Stimulated activated effector memory CD8-positive, alpha-beta T cell treated with anti-CD3 and anti-CD28 coated beads, Interleukin-12 subunit alpha, Interleukin-12 subunit beta, amount 100 ng/mL, for 72 hours (primary cell): Measurements from ENCODE around the gene RUFY3.
A peak's percentile ranks its signal among the peaks of the same experiment; 100 is the strongest.
"Not testable (repeated sequence)": the region's sequence is repeated elsewhere in the genome, so short reads cannot be mapped to it uniquely, and the experiment has no call there.

Experiments used
- ATAC-seq: fragments of 150-1000 bp; cut with Tn5 transposase; 2 replicates; pipeline ENCODE4 v1.10.0; 2021
- DNase-seq, 2 donors: peaks; one replicate each; pipeline ENCODE4 v3.0.0; 2021 to 2022; ENCODE audit warnings: low spot score in 2 of 2
- H3K27ac Mint-ChIP-seq: one replicate; pipeline ENCODE4 v1.8.0; 2022; ENCODE audit warnings: mild to moderate bottlenecking, mixed read lengths
- H3K36me3 Mint-ChIP-seq: one replicate; pipeline ENCODE4 v1.8.0; 2022; ENCODE audit warnings: mild to moderate bottlenecking, mixed read lengths
- H3K4me1 Mint-ChIP-seq: one replicate; pipeline ENCODE4 v1.8.0; 2022; ENCODE audit warnings: mixed read lengths
- H3K4me3 Mint-ChIP-seq: one replicate; pipeline ENCODE4 v1.8.0; 2022; ENCODE audit warnings: mild to moderate bottlenecking, mixed read lengths
- H3K9me3 Mint-ChIP-seq: one replicate; pipeline ENCODE4 v1.8.0; 2022; ENCODE audit warnings: mixed read lengths

Gene RUFY3

DNA sequence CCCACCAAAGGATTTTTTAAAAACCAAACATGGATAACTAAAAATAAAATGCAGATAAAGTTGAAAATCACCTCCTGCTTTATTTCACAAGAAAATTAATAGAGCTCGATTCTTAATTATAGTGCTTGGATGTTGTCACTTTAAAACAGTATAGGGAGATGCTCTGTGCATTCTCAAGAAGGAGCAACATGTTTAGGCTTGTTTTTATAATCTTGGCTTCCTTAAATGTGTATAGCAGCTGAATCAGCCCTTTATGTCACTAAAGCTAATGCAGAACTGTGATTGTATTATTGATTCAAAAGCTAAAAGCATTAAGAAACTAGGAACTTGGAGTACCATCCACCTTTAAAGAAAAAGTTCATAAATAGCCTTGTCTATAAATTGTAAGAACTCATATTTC lies 20.5 kb upstream of the RUFY3 start:
- ATAC-seq (no peak), DNase-seq (no peak)
- Mint-ChIP-seq H3K4me1 (peaks cover 19% of the 10 kb centered on the region), H3K36me3 (no peaks in the 10 kb centered on the region), H3K4me3 (no peak overlapping the region), H3K27ac (no peak overlapping the region), H3K9me3 (no peaks in the 10 kb centered on the region)

DNA sequence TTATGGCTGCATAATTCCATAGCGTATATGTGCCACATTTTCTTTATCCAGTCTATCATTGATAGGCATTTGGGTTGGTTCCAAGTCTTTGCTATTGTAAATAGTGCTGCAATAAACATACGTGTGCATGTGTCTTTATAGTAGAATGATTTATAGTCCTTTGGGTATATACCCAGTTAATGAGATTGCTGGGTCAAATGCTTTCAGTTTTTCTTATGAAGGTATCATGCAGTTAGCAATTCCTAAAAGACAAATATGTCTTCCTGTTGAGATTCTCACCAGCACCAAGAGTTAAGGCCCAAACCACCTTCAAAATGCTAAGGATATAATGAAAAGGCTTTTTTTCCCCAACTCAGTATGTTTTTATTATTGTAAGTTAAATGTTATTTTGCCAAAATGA lies 19.2 kb upstream of the RUFY3 start:
- not testable (repeated sequence) for H3K4me3 Mint-ChIP-seq, ATAC-seq, H3K9me3 Mint-ChIP-seq, H3K36me3 Mint-ChIP-seq, DNase-seq, H3K27ac Mint-ChIP-seq
- H3K4me1 Mint-ChIP-seq: peaks cover 22% of the 10 kb centered on the region

DNA sequence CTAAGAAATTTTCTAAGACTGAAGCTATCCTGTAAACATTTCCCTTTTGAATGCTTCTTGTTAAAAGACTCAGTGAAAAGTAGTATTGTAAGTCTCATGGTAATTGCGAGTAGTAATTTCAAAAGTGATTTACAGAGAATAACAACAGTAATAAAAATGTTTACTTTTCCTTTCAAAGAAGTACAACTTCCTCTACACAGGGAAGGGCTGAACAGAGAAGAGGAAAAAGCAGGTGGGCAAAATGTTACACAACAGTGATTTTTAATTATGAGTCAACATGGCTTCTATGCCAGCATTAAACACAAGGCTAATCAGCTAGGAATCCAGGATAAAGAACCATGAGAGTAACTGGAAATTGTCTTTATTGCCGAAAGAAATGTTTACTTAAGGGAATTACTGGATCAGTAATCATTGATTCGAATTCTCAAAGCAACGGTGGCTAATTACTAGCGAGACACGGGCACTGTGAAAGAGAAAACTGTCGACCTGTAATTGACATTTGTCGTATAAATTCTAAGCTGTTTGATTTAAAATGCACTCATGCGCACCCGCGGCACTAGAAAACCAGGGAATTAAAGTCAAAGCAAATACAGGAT lies 18.0 kb upstream of the RUFY3 start:
- H3K4me3 Mint-ChIP-seq: peak overlapping the region; percentile 88
- ATAC-seq (no peak), DNase-seq (no peak)
- H3K9me3 Mint-ChIP-seq: no peaks in the 10 kb centered on the region
- H3K4me1 Mint-ChIP-seq: peaks cover 22% of the 10 kb centered on the region
- no peaks in the 10 kb centered on the region for H3K36me3 Mint-ChIP-seq
- peak overlapping the region; percentile 94 for H3K27ac Mint-ChIP-seq

- Mint-ChIP-seq H3K9me3 (no peaks in the 10 kb centered on the region), H3K36me3 (no peaks in the 10 kb centered on the region), H3K27ac (peak overlapping the region; percentile 94), H3K4me3 (peak overlapping the region; percentile 88), H3K4me1 (peaks cover 22% of the 10 kb centered on the region)
- peak; percentile 66 for ATAC-seq
- DNase-seq: peak; percentile 45 to 79
These were observed 17.4 kb upstream of the RUFY3 start for GRCh38 chr4:70704215-70704930.

DNA sequence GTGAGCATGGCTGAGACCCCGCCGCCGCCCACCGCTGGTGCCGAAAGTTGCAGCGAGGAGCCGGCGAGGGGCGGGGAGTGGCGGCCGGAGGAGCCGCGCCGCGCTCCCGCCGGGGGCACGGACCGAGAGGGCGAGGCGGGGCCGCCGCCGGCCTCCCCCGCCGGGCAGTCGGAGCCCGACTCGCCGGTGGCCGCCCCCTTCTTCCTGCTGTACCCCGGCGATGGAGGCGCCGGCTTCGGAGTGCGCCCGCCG lies 16.9 kb upstream of the RUFY3 start:
- Mint-ChIP-seq H3K9me3 (no peaks in the 10 kb centered on the region), H3K4me1 (peaks cover 22% of the 10 kb centered on the region)

DNA sequence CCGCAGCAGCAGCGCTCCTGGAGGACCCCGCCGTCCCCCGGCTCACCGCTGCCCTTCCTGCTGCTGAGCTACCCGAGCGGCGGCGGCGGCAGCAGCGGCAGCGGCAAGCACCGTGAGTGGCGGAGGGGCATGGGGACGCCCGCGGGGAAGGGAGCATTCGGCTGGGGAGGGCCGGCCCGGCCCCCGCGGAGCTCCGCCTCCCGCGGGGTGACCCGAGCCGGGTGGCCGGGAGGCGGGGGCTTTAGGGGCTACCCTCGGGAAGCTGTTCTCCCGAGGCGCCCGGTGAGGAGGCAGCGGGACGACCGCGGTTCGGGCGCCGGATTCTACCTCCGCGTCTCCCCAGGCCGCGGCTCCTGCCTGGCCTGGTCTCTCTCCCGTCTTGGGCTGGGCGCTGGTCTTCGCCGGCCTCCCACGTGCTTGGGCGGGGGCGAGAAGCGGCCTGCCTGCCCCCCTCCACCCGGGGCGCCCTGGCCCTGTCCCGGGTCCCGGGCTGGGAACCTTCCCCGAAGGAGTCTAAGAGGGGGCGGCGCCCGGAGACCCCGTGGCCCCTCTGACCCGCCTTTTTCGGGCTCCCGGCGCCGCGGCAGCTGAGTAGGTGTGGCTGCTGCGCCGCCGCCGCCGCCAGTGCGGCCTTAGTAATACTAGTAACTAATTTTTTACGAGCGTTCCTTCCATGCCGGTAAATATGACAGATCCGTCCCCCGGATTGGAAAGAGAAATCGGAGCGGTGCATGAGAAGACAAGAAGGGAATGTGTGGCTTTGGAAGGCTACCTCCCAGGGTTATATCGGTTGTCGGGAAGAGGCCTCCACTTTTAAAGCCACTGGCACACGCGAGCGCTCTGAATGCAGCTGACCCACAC lies 16.4 kb upstream of the RUFY3 start:
- ATAC-seq: peak; percentile 85
- H3K4me3 Mint-ChIP-seq: peak overlapping the region; percentile 88
- peak; percentile 70 to 89 for DNase-seq
- H3K27ac Mint-ChIP-seq: peak overlapping the region; percentile 94
- H3K36me3 Mint-ChIP-seq: no peaks in the 10 kb centered on the region
- no peaks in the 10 kb centered on the region for H3K9me3 Mint-ChIP-seq
- peaks cover 22% of the 10 kb centered on the region for H3K4me1 Mint-ChIP-seq

More for the DNA sequence above, 16.9 kb upstream of the RUFY3 start:
- no peak for ATAC-seq
- no peak overlapping the region for H3K27ac Mint-ChIP-seq
- DNase-seq: peak in 1 of 2 donors; percentile 75
- peak overlapping the region; percentile 88 for H3K4me3 Mint-ChIP-seq
- H3K36me3 Mint-ChIP-seq: no peaks in the 10 kb centered on the region

DNA sequence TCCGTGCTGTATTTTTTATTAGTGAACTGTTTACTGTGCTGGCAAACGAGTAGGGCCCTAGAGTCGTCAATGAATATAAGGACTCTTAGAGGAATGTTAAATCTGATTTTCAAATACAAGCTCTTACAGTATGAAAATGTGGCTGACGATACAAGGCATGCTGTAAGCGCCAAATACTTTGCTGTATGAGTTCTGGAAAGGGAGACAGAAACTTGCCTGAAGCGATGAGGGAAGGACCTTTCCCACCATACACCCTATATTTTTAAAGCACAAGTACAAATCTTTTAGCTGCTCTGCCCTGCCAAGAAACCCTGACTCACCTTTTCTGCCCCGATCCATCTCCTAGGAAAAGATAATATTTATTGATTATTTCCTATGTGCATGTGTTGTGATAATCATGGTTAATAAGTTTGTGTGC lies 15.7 kb upstream of the RUFY3 start:
- DNase-seq (no peak), ATAC-seq (no peak)
- H3K4me1 Mint-ChIP-seq: peaks cover 22% of the 10 kb centered on the region
- H3K4me3 Mint-ChIP-seq: peak overlapping the region; percentile 88
- H3K9me3 Mint-ChIP-seq: no peaks in the 10 kb centered on the region
- H3K36me3 Mint-ChIP-seq: no peaks in the 10 kb centered on the region
- H3K27ac Mint-ChIP-seq: peak overlapping the region; percentile 94

DNA sequence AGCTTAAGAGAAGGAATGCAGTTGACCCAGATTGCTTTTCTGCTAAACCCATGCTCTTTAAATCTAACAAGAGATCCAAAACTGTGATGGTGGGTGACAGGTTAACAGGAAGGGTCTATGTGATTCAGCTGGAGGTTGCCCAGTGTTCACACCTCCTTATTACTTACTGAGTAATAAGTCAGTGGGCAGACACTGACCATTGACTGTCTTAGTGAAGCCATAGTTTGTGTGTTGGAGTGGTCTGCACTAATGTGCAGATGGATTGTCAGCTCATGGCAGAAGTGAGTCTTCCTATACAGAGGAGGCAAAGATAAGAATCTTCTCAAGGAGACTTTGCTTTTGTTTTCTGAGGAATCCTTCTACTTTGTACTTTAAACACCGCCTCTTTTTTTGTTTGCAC lies 15.2 kb upstream of the RUFY3 start:
- peak overlapping the region; percentile 88 for H3K4me3 Mint-ChIP-seq
- peak overlapping the region; percentile 94 for H3K27ac Mint-ChIP-seq
- DNase-seq: peak in 1 of 2 donors; percentile 44

DNA sequence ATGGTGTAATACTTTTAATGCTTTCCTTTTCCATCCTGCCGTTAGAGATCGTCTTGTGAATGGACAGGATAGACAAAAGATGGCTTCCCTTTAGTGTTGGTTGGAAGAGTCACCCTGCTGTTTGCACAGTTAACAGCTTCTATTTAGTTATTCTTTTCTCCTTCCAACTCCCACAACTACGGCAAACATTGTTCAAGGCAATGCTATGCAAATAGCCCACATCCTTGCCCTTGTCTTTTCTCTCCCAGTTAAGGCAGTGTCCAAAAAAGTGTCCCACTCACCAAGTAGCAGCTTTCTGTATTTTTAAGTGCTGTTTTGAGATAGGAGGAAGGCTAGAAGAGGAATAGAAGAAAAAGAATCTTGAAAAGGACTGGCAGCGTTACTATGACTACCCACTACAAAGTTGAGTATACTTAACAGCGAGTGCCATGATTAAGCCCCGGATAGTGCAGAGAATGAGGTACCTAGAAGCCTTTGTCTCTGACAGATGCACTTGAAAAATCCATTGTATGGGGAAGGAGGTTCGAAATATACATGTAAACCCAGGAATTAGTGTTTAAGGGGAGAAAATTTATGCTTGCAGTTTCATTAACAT lies 12.1 kb upstream of the RUFY3 start:
- Mint-ChIP-seq H3K4me1 (peaks cover 25% of the 10 kb centered on the region), H3K4me3 (no peak overlapping the region), H3K9me3 (no peaks in the 10 kb centered on the region), H3K36me3 (no peaks in the 10 kb centered on the region), H3K27ac (peak overlapping the region; percentile 40)
- DNase-seq (no peak), ATAC-seq (no peak)

More for the DNA sequence above, 15.2 kb upstream of the RUFY3 start:
- H3K4me1 Mint-ChIP-seq: peaks cover 24% of the 10 kb centered on the region
- H3K36me3 Mint-ChIP-seq: no peaks in the 10 kb centered on the region
- ATAC-seq: no peak
- H3K9me3 Mint-ChIP-seq: no peaks in the 10 kb centered on the region

- no peaks in the 10 kb centered on the region for H3K9me3 Mint-ChIP-seq
- no peaks in the 10 kb centered on the region for H3K36me3 Mint-ChIP-seq
- no peak overlapping the region for H3K27ac Mint-ChIP-seq
- peaks cover 20% of the 10 kb centered on the region for H3K4me1 Mint-ChIP-seq
- no peak for DNase-seq
- H3K4me3 Mint-ChIP-seq: peak overlapping the region; percentile 3
- no peak for ATAC-seq
These were observed 10.2 kb upstream of the RUFY3 start for GRCh38 chr4:70711599-70711998.

DNA sequence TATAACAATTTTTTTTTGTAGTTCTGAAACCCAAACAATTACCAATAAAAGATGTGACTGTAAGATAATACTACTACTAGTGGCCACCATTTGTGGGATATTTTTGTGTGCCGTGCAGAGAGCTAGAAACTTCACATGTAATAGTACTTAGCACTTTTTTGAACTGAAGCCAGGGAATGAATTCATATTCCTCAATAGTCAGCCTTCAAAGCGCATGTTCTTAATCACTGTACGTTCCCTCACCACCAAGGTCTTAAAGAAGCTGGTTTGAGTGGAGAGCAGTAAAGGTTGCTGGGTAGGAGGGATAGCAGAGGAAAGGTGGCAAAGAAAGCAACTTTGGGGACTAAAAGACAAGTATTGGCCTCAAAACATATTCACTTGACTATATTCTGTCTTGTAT lies 9.6 kb upstream of the RUFY3 start:
- H3K9me3 Mint-ChIP-seq: no peaks in the 10 kb centered on the region
- H3K36me3 Mint-ChIP-seq: no peaks in the 10 kb centered on the region
- no peak overlapping the region for H3K27ac Mint-ChIP-seq
- no peak for DNase-seq
- no peak for ATAC-seq
- H3K4me1 Mint-ChIP-seq: peaks cover 20% of the 10 kb centered on the region
- peak overlapping the region; percentile 3 for H3K4me3 Mint-ChIP-seq

GRCh38 chr4:70712604-70713452 lies 8.9 kb upstream of the RUFY3 start:
- Mint-ChIP-seq H3K36me3 (no peaks in the 10 kb centered on the region), H3K9me3 (no peaks in the 10 kb centered on the region), H3K27ac (no peak overlapping the region), H3K4me1 (peaks cover 20% of the 10 kb centered on the region), H3K4me3 (no peak overlapping the region)
- DNase-seq (no peak), ATAC-seq (no peak)

- Mint-ChIP-seq H3K36me3 (no peaks in the 10 kb centered on the region), H3K4me3 (no peak overlapping the region), H3K4me1 (peaks cover 20% of the 10 kb centered on the region), H3K9me3 (no peaks in the 10 kb centered on the region), H3K27ac (no peak overlapping the region)
- DNase-seq (no peak), ATAC-seq (no peak)
These were observed 8.2 kb upstream of the RUFY3 start for GRCh38 chr4:70713453-70714078.

- Mint-ChIP-seq H3K36me3 (no peaks in the 10 kb centered on the region), H3K9me3 (no peaks in the 10 kb centered on the region), H3K4me1 (peaks cover 20% of the 10 kb centered on the region), H3K4me3 (no peak overlapping the region), H3K27ac (peak overlapping the region; percentile 56)
- ATAC-seq (no peak), DNase-seq (no peak)
These were observed 7.5 kb upstream of the RUFY3 start for GRCh38 chr4:70714079-70714887.
